K562 (cell line): ENCODE results near the gene EHBP1. TPM values are rescaled to one million over a fixed set of nuclear protein-coding genes. Genes with fewer than 3 reads are reported as not detected.

Experiments used
- AFF1 ChIP-seq, 2 experiments: fragments of 450-650 bp; IDR thresholded peaks; 2 replicates each; pipeline ENCODE4 v1.6.1; 2018; ENCODE audit warnings: mild to moderate bottlenecking in 2 of 2, low read depth in 1 of 2; ENCODE audit not compliant: partially characterized antibody in 2 of 2
- MNT ChIP-seq, 2 experiments: fragments of 450-650 bp; conservative IDR thresholded peaks; 2 replicates each; pipeline ENCODE4 v1.6.1; 2017; ENCODE audit warnings: mild to moderate bottlenecking in 2 of 2, moderate library complexity in 2 of 2
- NR0B1 ChIP-seq: fragments of 450-650 bp; IDR thresholded peaks from one replicate; pipeline ENCODE4 v1.6.1; 2018; ENCODE audit warnings: mild to moderate bottlenecking, moderate library complexity; ENCODE audit not compliant: partially characterized antibody
- RFX7 ChIP-seq: fragments of 250-450 bp; sonication (Bioruptor Pico); IDR thresholded peaks from 2 replicates; pipeline ENCODE4 v1.5.1; 2021; ENCODE audit warnings: mild to moderate bottlenecking
- ZC3H4 ChIP-seq: sonication (generic); formaldehyde crosslinking; IDR thresholded peaks from 2 replicates; pipeline ENCODE4 v1.9.0; 2021; ENCODE audit warnings: missing genetic modification reagents, borderline replicate concordance
- ZNF639 ChIP-seq, 2 experiments: fragments of 200-800 bp in 1 of 2; sonication (Bioruptor generic) in 1 of 2; sonication (generic) in 1 of 2; formaldehyde crosslinking in 1 of 2; IDR thresholded peaks in 1 of 2; conservative IDR thresholded peaks in 1 of 2; 2 replicates each; pipeline versions ENCODE4 v1.5.0 to v1.6.1; 2016 to 2020; ENCODE audit warnings: missing compliant biosample characterization in 1 of 2, missing genetic modification characterization in 1 of 2, missing genetic modification reagents in 1 of 2
- polyA plus RNA-seq, 8 experiments: library from polyadenylated mRNA; depleted of rRNA in 4 of 8; stranded (reverse) in 5 of 8; unstranded in 3 of 8; fragments of >200 nt; fragmentation: Nextera tagmentation in 2 of 8; fragmentation: Illumina TruSeq in 1 of 8; extraction: Ambion mirVana in 2 of 8; extraction: Trizol in 1 of 8; gene quantifications; 2 replicates each; pipeline versions ENCODE4 v1.2.1 to v1.2.3, GENCODE V29; 2011 to 2014; ENCODE audit warnings: inconsistent platforms in 1 of 8, missing spikeins in 1 of 8
- total RNA-seq, 7 experiments: library from RNA; depleted of rRNA in 6 of 7; stranded (reverse); fragments of >200 nt in 6 of 7; fragmentation: Illumina TruSeq in 2 of 7; extraction: Trizol in 2 of 7; gene quantifications; 2 replicates each; pipeline versions ENCODE4 v1.2.1 to v1.2.3, GENCODE V29; 2011 to 2021; ENCODE audit warnings: low replicate concordance in 1 of 7

Gene EHBP1
- total and polyA plus RNA-seq, 9 of the 15 experiments (the other 6 are each of a cell fraction or from before 2014, with no cell fraction given): 8.9 to 26.6 (median 19.3) TPM

GRCh38 chr2:62934517-62934916 lies 229.0 kb downstream of the EHBP1 start (continued):
- TF ChIP-seq AFF1 (IDR thresholded peaks at IDR 0.05; ENCODE audit: low read depth in 1 of 2, partially characterized antibody in 2 of 2) (no peak), ZC3H4 (CRISPR knock-in tag) (no peak), NR0B1 (no peak), RFX7 (CRISPR knock-in tag) (no peak), ZNF639 (CRISPR knock-in tag; conservative IDR thresholded peaks at IDR 0.05 in 1 of 2, IDR thresholded peaks at IDR 0.05 in 1 of 2) (no peak), MNT (conservative IDR thresholded peaks at IDR 0.05) (no peak)
